ENCODE measurements around the gene ITPKA. TPM values are rescaled to one million over a fixed set of nuclear protein-coding genes. Genes with fewer than 3 reads are reported as not detected.

The ITPKA gene
- total RNA-seq, 4 donors from 2014 or later, result not detected

GRCh38 chr15:41520636-41521035 is 27.0 kb downstream of the ITPKA start:
- TF ChIP-seq CTCF (IDR thresholded peaks at IDR 0.05) (no peak), EP300 (IDR thresholded peaks at IDR 0.05) (no peak), POLR2A (IDR thresholded peaks at IDR 0.05) (no peak)
- Histone ChIP-seq H3K4me1 (no peaks in the 10 kb centered on the region), H3K27me3 (no peaks in the 10 kb centered on the region), H3K36me3 (peaks cover 0 to 94% (median 0%) of the 10 kb centered on the region in 3 donors), H3K27ac (no peak overlapping the region), H3K9me3 (no peaks in the 10 kb centered on the region), H3K4me3 (no peak overlapping the region)
- no peak for DNase-seq (ENCODE audit: low spot score in 2 of 2)
- WGBS, 2 donors, result 91 to 92% methylated on average over 15 to 17 of the region's 17 CpGs

GRCh38 chr15:41521614-41522013 is 27.9 kb downstream of the ITPKA start:
- Histone ChIP-seq H3K9me3 (no peaks in the 10 kb centered on the region), H3K27ac (no peak overlapping the region), H3K36me3 (peaks cover 0 to 94% (median 0%) of the 10 kb centered on the region in 3 donors), H3K27me3 (no peaks in the 10 kb centered on the region), H3K4me3 (no peak overlapping the region), H3K4me1 (no peaks in the 10 kb centered on the region)
- DNase-seq (ENCODE audit: low spot score in 2 of 2), result no peak
- TF ChIP-seq CTCF (IDR thresholded peaks at IDR 0.05) (no peak), EP300 (IDR thresholded peaks at IDR 0.05) (no peak), POLR2A (IDR thresholded peaks at IDR 0.05) (no peak)
- WGBS, 2 donors, result 84 to 85% methylated on average over 9 of the region's 9 CpGs

- 72 to 96% methylated on average over 2 to 4 of the region's 5 CpGs for WGBS, 2 donors
- TF ChIP-seq POLR2A (IDR thresholded peaks at IDR 0.05), result no peak
- no peak for TF ChIP-seq EP300 (IDR thresholded peaks at IDR 0.05)
- no peak for TF ChIP-seq CTCF (IDR thresholded peaks at IDR 0.05)
- Histone ChIP-seq H3K9me3 (no peaks in the 10 kb centered on the region), H3K4me3 (no peak overlapping the region), H3K4me1 (no peaks in the 10 kb centered on the region), H3K27me3 (no peaks in the 10 kb centered on the region), H3K36me3 (peaks cover 5 to 94% (median 10%) of the 10 kb centered on the region in 3 donors), H3K27ac (no peak overlapping the region)
- no peak for DNase-seq (ENCODE audit: low spot score in 2 of 2)
Measured at GRCh38 chr15:41523097-41523496, 29.4 kb downstream of the ITPKA start.

GRCh38 chr15:41530363-41530956 is 36.8 kb downstream of the ITPKA start:
- 75 to 77% methylated on average over 6 of the region's 6 CpGs for WGBS, 2 donors
- Histone ChIP-seq H3K4me1 (no peaks in the 10 kb centered on the region), H3K9me3 (no peaks in the 10 kb centered on the region), H3K36me3 (peaks cover 11 to 100% (median 37%) of the 10 kb centered on the region in 3 donors), H3K4me3 (no peak overlapping the region), H3K27me3 (no peaks in the 10 kb centered on the region), H3K27ac (no peak overlapping the region)
- TF ChIP-seq POLR2A (IDR thresholded peaks at IDR 0.05) (no peak), EP300 (IDR thresholded peaks at IDR 0.05) (no peak), CTCF (IDR thresholded peaks at IDR 0.05) (no peak)
- DNase-seq (ENCODE audit: low spot score in 2 of 2), result no peak

GRCh38 chr15:41535544-41535943 is 41.9 kb downstream of the ITPKA start:
- no peak for DNase-seq (ENCODE audit: low spot score in 2 of 2)
- Histone ChIP-seq H3K4me1 (no peaks in the 10 kb centered on the region), H3K4me3 (no peak overlapping the region), H3K27ac (no peak overlapping the region), H3K36me3 (peaks cover 0 to 67% (median 12%) of the 10 kb centered on the region in 3 donors), H3K9me3 (no peaks in the 10 kb centered on the region), H3K27me3 (no peaks in the 10 kb centered on the region)
- WGBS, 2 donors, result 90 to 94% methylated on average over 1 of the region's 1 CpG
- no peak for TF ChIP-seq POLR2A (IDR thresholded peaks at IDR 0.05)
- TF ChIP-seq EP300 (IDR thresholded peaks at IDR 0.05), result no peak
- TF ChIP-seq CTCF (IDR thresholded peaks at IDR 0.05), result no peak

All from tibial nerve (tissue), 4 donors.